Fibroblast of mammary gland (primary cell): Measurements from ENCODE around the gene RRP1B.

Experiments
- DNase-seq: peaks from one replicate; pipeline ENCODE4 v3.0.0-alpha.2; 2010; ENCODE audit warnings: low read depth
- H3K4me3 ChIP-seq: 2 replicates; pipeline ENCODE4 v1.5.1; 2011; ENCODE audit warnings: low read depth, mild to moderate bottlenecking, low read length, moderate library complexity; ENCODE audit not compliant: control insufficient read depth
- TF ChIP-seq, protein P1 (sequence below): conservative IDR thresholded peaks from 2 replicates; pipeline ENCODE4 v1.5.1; 2011; ENCODE audit warnings: low read depth, low read length, inconsistent platforms; ENCODE audit not compliant: control insufficient read depth, insufficient read depth

RRP1B gene

DNA sequence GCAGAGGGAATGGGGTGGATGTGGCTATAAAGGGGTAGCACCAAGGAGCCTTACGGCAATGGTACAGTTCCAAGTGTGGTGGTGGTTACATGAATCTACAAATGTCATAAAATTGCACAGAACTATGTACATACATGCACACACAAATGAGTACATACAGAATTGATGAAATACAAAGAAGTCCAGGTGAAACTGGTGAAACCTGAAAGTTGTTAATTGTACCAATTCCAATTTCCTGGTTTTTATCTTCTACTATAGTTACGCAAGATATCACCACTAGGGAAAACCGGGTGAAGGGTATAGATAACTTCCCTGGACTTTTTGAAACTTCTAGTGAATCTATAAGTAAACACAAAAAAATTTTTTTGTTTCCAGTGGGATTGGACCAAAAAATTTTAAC lies 19.0 kb upstream of the RRP1B start:
- DNase-seq: no peak
- no peak overlapping the region for H3K4me3 ChIP-seq
- TF ChIP-seq, protein P1, sequence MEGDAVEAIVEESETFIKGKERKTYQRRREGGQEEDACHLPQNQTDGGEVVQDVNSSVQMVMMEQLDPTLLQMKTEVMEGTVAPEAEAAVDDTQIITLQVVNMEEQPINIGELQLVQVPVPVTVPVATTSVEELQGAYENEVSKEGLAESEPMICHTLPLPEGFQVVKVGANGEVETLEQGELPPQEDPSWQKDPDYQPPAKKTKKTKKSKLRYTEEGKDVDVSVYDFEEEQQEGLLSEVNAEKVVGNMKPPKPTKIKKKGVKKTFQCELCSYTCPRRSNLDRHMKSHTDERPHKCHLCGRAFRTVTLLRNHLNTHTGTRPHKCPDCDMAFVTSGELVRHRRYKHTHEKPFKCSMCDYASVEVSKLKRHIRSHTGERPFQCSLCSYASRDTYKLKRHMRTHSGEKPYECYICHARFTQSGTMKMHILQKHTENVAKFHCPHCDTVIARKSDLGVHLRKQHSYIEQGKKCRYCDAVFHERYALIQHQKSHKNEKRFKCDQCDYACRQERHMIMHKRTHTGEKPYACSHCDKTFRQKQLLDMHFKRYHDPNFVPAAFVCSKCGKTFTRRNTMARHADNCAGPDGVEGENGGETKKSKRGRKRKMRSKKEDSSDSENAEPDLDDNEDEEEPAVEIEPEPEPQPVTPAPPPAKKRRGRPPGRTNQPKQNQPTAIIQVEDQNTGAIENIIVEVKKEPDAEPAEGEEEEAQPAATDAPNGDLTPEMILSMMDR: no peak

DNA sequence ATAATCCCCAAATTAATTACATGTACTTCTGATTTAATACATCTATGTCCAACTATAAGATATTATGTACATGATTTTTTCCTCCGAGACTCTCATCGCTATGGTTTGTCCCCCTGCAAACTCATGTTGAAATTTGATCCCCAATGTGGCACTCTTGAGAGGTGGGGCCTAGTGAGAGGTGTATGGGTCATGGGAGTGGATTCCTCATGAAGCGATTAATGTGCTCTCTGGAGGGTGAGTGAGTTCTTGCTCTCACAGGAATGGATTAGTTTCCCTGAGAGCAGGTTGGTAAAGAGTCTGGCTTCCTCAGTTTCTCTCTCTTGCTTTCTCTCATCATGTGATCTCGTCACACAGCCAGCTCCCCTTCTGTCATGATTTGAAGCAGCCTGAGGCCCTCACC lies 16.2 kb upstream of the RRP1B start:
- TF ChIP-seq, protein P1: no peak
- H3K4me3 ChIP-seq: no peak overlapping the region
- no peak for DNase-seq

DNA sequence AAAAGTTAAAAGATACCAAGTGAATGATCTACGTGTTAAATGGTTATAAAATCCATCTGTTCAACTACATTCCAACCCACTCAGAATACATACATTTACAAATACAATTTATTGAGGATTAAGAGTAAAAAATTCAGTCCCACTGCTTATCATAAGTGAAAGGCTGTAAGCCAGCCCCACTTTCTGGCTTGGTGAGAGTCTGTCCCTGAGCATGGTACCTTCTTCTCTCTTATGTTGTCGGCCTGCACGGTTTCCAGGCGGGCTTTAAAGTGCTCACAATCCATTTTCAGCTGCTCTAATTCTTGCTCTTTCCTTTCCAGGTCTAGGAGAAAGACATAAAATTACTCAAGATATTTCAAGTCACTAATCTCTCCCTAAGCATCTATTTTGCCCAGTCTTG lies 15.3 kb upstream of the RRP1B start:
- no peak for DNase-seq
- H3K4me3 ChIP-seq: no peak overlapping the region
- TF ChIP-seq, protein P1: no peak

DNA sequence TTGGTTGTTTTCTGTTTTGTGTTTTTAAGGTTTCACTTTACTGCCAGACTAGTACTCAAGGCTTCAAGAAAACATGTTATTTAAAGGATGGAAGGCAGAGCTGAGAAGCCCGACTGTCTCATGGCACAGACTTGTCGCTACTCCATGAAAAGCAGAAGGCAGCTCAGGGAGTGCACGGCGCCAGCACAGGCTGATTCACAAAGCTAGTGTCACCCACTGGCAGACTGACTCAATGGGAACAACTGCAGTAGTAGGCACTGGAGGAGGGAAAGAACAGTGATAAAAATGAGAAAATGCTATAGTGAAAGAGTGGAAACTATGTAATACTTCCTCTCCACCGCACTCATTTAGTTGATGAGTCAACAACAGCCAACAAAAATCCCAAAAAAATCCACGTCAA lies 14.8 kb upstream of the RRP1B start:
- no peak overlapping the region for H3K4me3 ChIP-seq
- peak; percentile 58 for DNase-seq
- TF ChIP-seq, protein P1: no peak

DNA sequence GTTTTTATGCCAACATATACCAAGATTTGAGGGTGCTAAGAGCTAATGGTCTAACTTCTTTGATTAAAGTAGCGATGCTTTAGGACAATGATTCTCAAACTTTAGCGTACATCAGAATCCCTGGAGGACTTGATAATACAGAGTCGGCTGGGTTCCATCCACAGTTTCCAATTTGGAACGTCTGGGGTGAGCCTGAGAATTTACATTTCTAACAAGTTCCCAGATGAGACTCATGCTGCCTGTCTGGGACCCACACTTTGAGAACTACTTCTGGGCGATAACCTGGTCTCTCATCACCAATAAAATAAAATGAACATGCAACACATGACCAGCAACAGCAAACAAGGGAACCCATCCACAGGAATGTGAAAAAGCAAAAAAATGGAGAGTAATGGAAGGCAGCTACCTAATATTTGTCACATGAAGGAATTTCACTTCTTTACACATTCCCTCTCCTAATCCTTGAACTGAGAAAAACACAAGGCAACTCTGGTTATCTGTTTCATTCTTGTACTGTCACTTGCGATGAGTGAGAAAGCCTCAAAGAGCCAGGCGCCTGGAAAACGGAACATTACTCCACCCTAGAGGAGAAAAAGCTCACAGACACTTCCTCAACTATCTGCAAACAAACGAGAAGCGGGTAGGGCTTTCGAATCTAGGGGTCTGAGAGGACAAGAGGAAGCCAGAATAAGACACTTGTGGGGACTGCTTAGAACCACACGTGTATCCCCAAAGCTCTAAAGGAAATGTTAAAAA lies 14.0 kb upstream of the RRP1B start:
- TF ChIP-seq, protein P1: peak; percentile 73
- peak; percentile 77 for DNase-seq
- no peak overlapping the region for H3K4me3 ChIP-seq

DNA sequence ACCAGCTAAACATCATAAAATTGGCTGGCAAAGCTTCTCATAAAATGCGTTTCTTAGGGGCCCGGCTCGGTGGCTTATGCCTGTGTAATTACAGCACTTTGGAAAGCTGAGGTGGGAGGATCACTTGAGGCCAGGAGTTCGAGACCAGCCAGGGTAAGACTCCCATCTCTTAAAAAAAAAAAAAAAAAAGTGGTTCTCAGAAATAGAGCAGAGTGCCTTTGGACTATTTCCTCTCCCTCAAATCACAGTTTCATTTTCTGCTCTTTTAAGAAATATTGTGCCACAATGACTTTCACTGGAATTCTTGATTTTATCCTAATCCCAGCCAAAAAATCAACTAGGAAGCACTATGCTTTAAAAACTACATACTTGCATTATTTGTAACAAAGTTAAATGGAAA lies 13.4 kb upstream of the RRP1B start:
- no peak for DNase-seq
- TF ChIP-seq, protein P1: no peak
- H3K4me3 ChIP-seq: no peak overlapping the region
